GM18519 (cell line): Measurements from ENCODE around the gene IGF2BP2.
"Not testable (repeated sequence)": the region's sequence is repeated elsewhere in the genome, so short reads cannot be mapped to it uniquely, and the experiment has no call there.

Source experiments
- ATAC-seq: cut with Tn5 transposase; IDR thresholded peaks from one replicate; pipeline ENCODE4 v1.9.1; 2021; ENCODE audit warnings: mild to moderate bottlenecking, moderate library complexity; ENCODE audit not compliant: unreplicated experiment, low FRiP score

The IGF2BP2 gene

GRCh38 chr3:185813205-185813604 is 11.6 kb downstream of the IGF2BP2 start:
- ATAC-seq: no peak

GRCh38 chr3:185807445-185808068 is 17.3 kb downstream of the IGF2BP2 start:
- ATAC-seq: no peak

- ATAC-seq: not testable (repeated sequence)
Observed at GRCh38 chr3:185798831-185799110, 26.1 kb downstream of the IGF2BP2 start.

- no peak for ATAC-seq
Observed at GRCh38 chr3:185797993-185798830, 26.6 kb downstream of the IGF2BP2 start.

- no peak for ATAC-seq
Observed at GRCh38 chr3:185797108-185797881, 27.5 kb downstream of the IGF2BP2 start.

GRCh38 chr3:185796431-185797107 is 28.3 kb downstream of the IGF2BP2 start:
- ATAC-seq: no peak

GRCh38 chr3:185793381-185793780 is 31.5 kb downstream of the IGF2BP2 start:
- ATAC-seq: no peak

- no peak for ATAC-seq
Observed at GRCh38 chr3:185792955-185793354, 31.9 kb downstream of the IGF2BP2 start.

GRCh38 chr3:185789891-185790830 is 34.7 kb downstream of the IGF2BP2 start:
- no peak for ATAC-seq

- ATAC-seq: no peak
Observed at GRCh38 chr3:185789134-185789533, 35.7 kb downstream of the IGF2BP2 start.

GRCh38 chr3:185788292-185788691 is 36.5 kb downstream of the IGF2BP2 start:
- ATAC-seq: no peak

- ATAC-seq: no peak
Observed at GRCh38 chr3:185786956-185787877, 37.6 kb downstream of the IGF2BP2 start.

GRCh38 chr3:185786258-185786657 is 38.6 kb downstream of the IGF2BP2 start:
- ATAC-seq: not testable (repeated sequence)

- no peak for ATAC-seq
Observed at GRCh38 chr3:185784317-185784716, 40.5 kb downstream of the IGF2BP2 start.

GRCh38 chr3:185781759-185782158 is 43.1 kb downstream of the IGF2BP2 start:
- ATAC-seq: no peak

GRCh38 chr3:185779461-185779860 is 45.4 kb downstream of the IGF2BP2 start:
- ATAC-seq: no peak

GRCh38 chr3:185778821-185779220 is 46.0 kb downstream of the IGF2BP2 start:
- ATAC-seq: no peak

- no peak for ATAC-seq
Observed at GRCh38 chr3:185778094-185778493, 46.7 kb downstream of the IGF2BP2 start.

GRCh38 chr3:185770109-185770508 is 54.7 kb downstream of the IGF2BP2 start:
- ATAC-seq: no peak
